Measurements from ENCODE around the gene ELFN1.
A peak's percentile ranks its signal among the peaks of the same experiment; 100 is the strongest.

ELFN1 gene

GRCh38 chr7:1737956-1738355 lies 67.9 kb downstream of the ELFN1 start:
- DNase-seq (ENCODE audit: low read depth), result no peak
- Histone ChIP-seq H3K4me3 (ENCODE audit: low read length) (no peak overlapping the region), H3K9me3 (ENCODE audit: control insufficient read depth, low read length) (no peaks in the 10 kb centered on the region), H3K36me3 (ENCODE audit: control insufficient read depth, insufficient read depth, low read length, severe bottlenecking) (no peaks in the 10 kb centered on the region), H3K9ac (ENCODE audit: low read length) (no peak overlapping the region), H3K4me1 (ENCODE audit: control insufficient read depth, insufficient read depth, low read length) (no peaks in the 10 kb centered on the region), H3K27me3 (replicated peaks; ENCODE audit: control insufficient read depth, insufficient read depth, low read length) (peaks cover 50% of the 10 kb centered on the region)

- Histone ChIP-seq H3K36me3 (ENCODE audit: control insufficient read depth, insufficient read depth, low read length, severe bottlenecking) (no peaks in the 10 kb centered on the region), H3K4me3 (ENCODE audit: low read length) (no peak overlapping the region), H3K9ac (ENCODE audit: low read length) (no peak overlapping the region), H3K27me3 (replicated peaks; ENCODE audit: control insufficient read depth, insufficient read depth, low read length) (peaks cover 45% of the 10 kb centered on the region), H3K9me3 (ENCODE audit: control insufficient read depth, low read length) (no peaks in the 10 kb centered on the region), H3K4me1 (ENCODE audit: control insufficient read depth, insufficient read depth, low read length) (no peaks in the 10 kb centered on the region)
- no peak for DNase-seq (ENCODE audit: low read depth)
Measured at GRCh38 chr7:1738511-1738910, 68.4 kb downstream of the ELFN1 start.

- DNase-seq (ENCODE audit: low read depth), result no peak
Measured at GRCh38 chr7:1738956-1739355, 68.9 kb downstream of the ELFN1 start.

GRCh38 chr7:1739593-1739992 lies 69.5 kb downstream of the ELFN1 start:
- H3K4me3 ChIP-seq (ENCODE audit: low read length), result no peak overlapping the region
- no peaks in the 10 kb centered on the region for H3K9me3 ChIP-seq (ENCODE audit: control insufficient read depth, low read length)
- H3K9ac ChIP-seq (ENCODE audit: low read length), result no peak overlapping the region
- H3K36me3 ChIP-seq (ENCODE audit: control insufficient read depth, insufficient read depth, low read length, severe bottlenecking), result no peaks in the 10 kb centered on the region
- H3K27me3 ChIP-seq (replicated peaks; ENCODE audit: control insufficient read depth, insufficient read depth, low read length), result peaks cover 37% of the 10 kb centered on the region
- H3K4me1 ChIP-seq (ENCODE audit: control insufficient read depth, insufficient read depth, low read length), result no peaks in the 10 kb centered on the region
- no peak for DNase-seq (ENCODE audit: low read depth)

More at GRCh38 chr7:1738956-1739355, 68.9 kb downstream of the ELFN1 start:
- H3K4me3 ChIP-seq (ENCODE audit: low read length), result no peak overlapping the region
- no peak overlapping the region for H3K9ac ChIP-seq (ENCODE audit: low read length)
- H3K4me1 ChIP-seq (ENCODE audit: control insufficient read depth, insufficient read depth, low read length), result no peaks in the 10 kb centered on the region
- H3K27me3 ChIP-seq (replicated peaks; ENCODE audit: control insufficient read depth, insufficient read depth, low read length), result peaks cover 41% of the 10 kb centered on the region
- H3K36me3 ChIP-seq (ENCODE audit: control insufficient read depth, insufficient read depth, low read length, severe bottlenecking), result no peaks in the 10 kb centered on the region
- no peaks in the 10 kb centered on the region for H3K9me3 ChIP-seq (ENCODE audit: control insufficient read depth, low read length)

- Histone ChIP-seq H3K9ac (ENCODE audit: low read length) (no peak overlapping the region), H3K9me3 (ENCODE audit: control insufficient read depth, low read length) (no peaks in the 10 kb centered on the region), H3K4me3 (ENCODE audit: low read length) (no peak overlapping the region), H3K4me1 (ENCODE audit: control insufficient read depth, insufficient read depth, low read length) (no peaks in the 10 kb centered on the region), H3K36me3 (ENCODE audit: control insufficient read depth, insufficient read depth, low read length, severe bottlenecking) (no peaks in the 10 kb centered on the region), H3K27me3 (replicated peaks; ENCODE audit: control insufficient read depth, insufficient read depth, low read length) (peaks cover 37% of the 10 kb centered on the region)
- no peak for DNase-seq (ENCODE audit: low read depth)
Measured at GRCh38 chr7:1740214-1740613, 70.1 kb downstream of the ELFN1 start.

DNA sequence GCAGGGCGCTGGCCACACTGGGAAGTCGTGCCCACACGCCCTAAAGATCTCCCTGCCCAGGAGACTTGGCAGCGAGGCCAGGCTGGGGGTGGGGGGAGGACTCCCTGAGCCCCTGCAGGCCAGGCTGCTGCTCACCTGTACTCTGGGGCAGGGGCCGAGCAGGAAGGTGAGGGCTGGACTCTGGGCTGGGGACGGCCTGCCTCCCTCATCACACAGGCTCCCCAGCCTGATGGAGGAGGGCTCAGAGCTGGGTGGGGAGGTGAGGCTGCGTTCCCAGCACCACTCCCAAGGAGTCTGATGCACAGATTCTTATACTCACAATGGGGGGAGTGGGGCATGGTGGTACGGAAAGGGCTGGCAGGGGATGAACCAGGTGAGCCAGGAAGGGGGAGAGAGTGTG lies 71.2 kb downstream of the ELFN1 start:
- H3K9ac ChIP-seq (ENCODE audit: low read length), result no peak overlapping the region
- H3K36me3 ChIP-seq (ENCODE audit: control insufficient read depth, insufficient read depth, low read length, severe bottlenecking), result no peaks in the 10 kb centered on the region
- no peak for DNase-seq (ENCODE audit: low read depth)
- no peak overlapping the region for H3K4me3 ChIP-seq (ENCODE audit: low read length)
- H3K4me1 ChIP-seq (ENCODE audit: control insufficient read depth, insufficient read depth, low read length), result no peaks in the 10 kb centered on the region
- no peaks in the 10 kb centered on the region for H3K9me3 ChIP-seq (ENCODE audit: control insufficient read depth, low read length)
- peaks cover 33% of the 10 kb centered on the region for H3K27me3 ChIP-seq (replicated peaks; ENCODE audit: control insufficient read depth, insufficient read depth, low read length)

GRCh38 chr7:1741751-1742554 lies 71.9 kb downstream of the ELFN1 start:
- Histone ChIP-seq H3K4me3 (ENCODE audit: low read length) (no peak overlapping the region), H3K36me3 (ENCODE audit: control insufficient read depth, insufficient read depth, low read length, severe bottlenecking) (no peaks in the 10 kb centered on the region)
- no peak for DNase-seq (ENCODE audit: low read depth)

GRCh38 chr7:1742555-1743303 lies 72.7 kb downstream of the ELFN1 start:
- no peak overlapping the region for H3K4me3 ChIP-seq (ENCODE audit: low read length)

More at GRCh38 chr7:1741751-1742554, 71.9 kb downstream of the ELFN1 start:
- no peaks in the 10 kb centered on the region for H3K4me1 ChIP-seq (ENCODE audit: control insufficient read depth, insufficient read depth, low read length)
- H3K9ac ChIP-seq (ENCODE audit: low read length), result no peak overlapping the region
- H3K9me3 ChIP-seq (ENCODE audit: control insufficient read depth, low read length), result no peaks in the 10 kb centered on the region
- peaks cover 26% of the 10 kb centered on the region for H3K27me3 ChIP-seq (replicated peaks; ENCODE audit: control insufficient read depth, insufficient read depth, low read length)

GRCh38 chr7:1743481-1744230 lies 73.6 kb downstream of the ELFN1 start:
- no peak overlapping the region for H3K9ac ChIP-seq (ENCODE audit: low read length)
- H3K27me3 ChIP-seq (replicated peaks; ENCODE audit: control insufficient read depth, insufficient read depth, low read length), result peaks cover 13% of the 10 kb centered on the region
- no peak for DNase-seq (ENCODE audit: low read depth)
- H3K4me1 ChIP-seq (ENCODE audit: control insufficient read depth, insufficient read depth, low read length), result no peaks in the 10 kb centered on the region
- no peaks in the 10 kb centered on the region for H3K9me3 ChIP-seq (ENCODE audit: control insufficient read depth, low read length)
- no peaks in the 10 kb centered on the region for H3K36me3 ChIP-seq (ENCODE audit: control insufficient read depth, insufficient read depth, low read length, severe bottlenecking)
- no peak overlapping the region for H3K4me3 ChIP-seq (ENCODE audit: low read length)

More at GRCh38 chr7:1742555-1743303, 72.7 kb downstream of the ELFN1 start:
- no peak overlapping the region for H3K9ac ChIP-seq (ENCODE audit: low read length)
- H3K4me1 ChIP-seq (ENCODE audit: control insufficient read depth, insufficient read depth, low read length), result no peaks in the 10 kb centered on the region
- no peaks in the 10 kb centered on the region for H3K9me3 ChIP-seq (ENCODE audit: control insufficient read depth, low read length)
- no peaks in the 10 kb centered on the region for H3K36me3 ChIP-seq (ENCODE audit: control insufficient read depth, insufficient read depth, low read length, severe bottlenecking)
- H3K27me3 ChIP-seq (replicated peaks; ENCODE audit: control insufficient read depth, insufficient read depth, low read length), result peaks cover 20% of the 10 kb centered on the region
- peak; percentile 35 for DNase-seq (ENCODE audit: low read depth)

- H3K4me1 ChIP-seq (ENCODE audit: control insufficient read depth, insufficient read depth, low read length), result no peaks in the 10 kb centered on the region
- DNase-seq (ENCODE audit: low read depth), result no peak
- H3K9me3 ChIP-seq (ENCODE audit: control insufficient read depth, low read length), result no peaks in the 10 kb centered on the region
- H3K36me3 ChIP-seq (ENCODE audit: control insufficient read depth, insufficient read depth, low read length, severe bottlenecking), result no peaks in the 10 kb centered on the region
- H3K4me3 ChIP-seq (ENCODE audit: low read length), result no peak overlapping the region
- H3K27me3 ChIP-seq (replicated peaks; ENCODE audit: control insufficient read depth, insufficient read depth, low read length), result peaks cover 18% of the 10 kb centered on the region
- H3K9ac ChIP-seq (ENCODE audit: low read length), result no peak overlapping the region
Measured at GRCh38 chr7:1744296-1745017, 74.4 kb downstream of the ELFN1 start.
